SIG-M5 treated with dmso at 0.1 percent for 504 hours (cell line): ENCODE data around the gene RNF148.
"Not testable (repeated sequence)": the region's sequence is repeated elsewhere in the genome, so short reads cannot be mapped to it uniquely, and the experiment has no call there.

Experiments
- DNase-seq: peaks from one replicate; lab custom pipeline; 2025; ENCODE audit not compliant: unreplicated experiment; lab: John Stamatoyannopoulos, UW

RNF148 gene

GRCh38 chr7:122691569-122692235, 11.0 kb downstream of the RNF148 start:
- DNase-seq = no peak

- no peak for DNase-seq
These were observed 13.2 kb downstream of the RNF148 start for GRCh38 chr7:122689346-122690109.

GRCh38 chr7:122688400-122688998, 14.2 kb downstream of the RNF148 start:
- DNase-seq = no peak

- DNase-seq = no peak
These were observed 16.3 kb downstream of the RNF148 start for GRCh38 chr7:122686360-122686878.

GRCh38 chr7:122684504-122684903, 18.2 kb downstream of the RNF148 start:
- DNase-seq = no peak

GRCh38 chr7:122682815-122683550, 19.7 kb downstream of the RNF148 start:
- no peak for DNase-seq

- DNase-seq = not testable (repeated sequence)
These were observed 21.5 kb downstream of the RNF148 start for GRCh38 chr7:122681186-122681585.

- DNase-seq = no peak
These were observed 22.9 kb downstream of the RNF148 start for GRCh38 chr7:122679813-122680212.

- DNase-seq = not testable (repeated sequence)
These were observed 23.4 kb downstream of the RNF148 start for GRCh38 chr7:122679269-122679709.

- no peak for DNase-seq
These were observed 25.6 kb downstream of the RNF148 start for GRCh38 chr7:122677149-122677548.

GRCh38 chr7:122676466-122676865, 26.3 kb downstream of the RNF148 start:
- no peak for DNase-seq

GRCh38 chr7:122675621-122676020, 27.1 kb downstream of the RNF148 start:
- DNase-seq = no peak

GRCh38 chr7:122675011-122675410, 27.7 kb downstream of the RNF148 start:
- DNase-seq = no peak

GRCh38 chr7:122674502-122674901, 28.2 kb downstream of the RNF148 start:
- DNase-seq = no peak

- DNase-seq = no peak
These were observed 28.8 kb downstream of the RNF148 start for GRCh38 chr7:122673951-122674350.

- DNase-seq = no peak
These were observed 30.2 kb downstream of the RNF148 start for GRCh38 chr7:122672536-122672935.

- no peak for DNase-seq
These were observed 39.0 kb downstream of the RNF148 start for GRCh38 chr7:122663733-122664132.

- DNase-seq = no peak
These were observed 43.9 kb downstream of the RNF148 start for GRCh38 chr7:122658856-122659255.

- no peak for DNase-seq
These were observed 49.0 kb downstream of the RNF148 start for GRCh38 chr7:122653685-122654084.

GRCh38 chr7:122652876-122653275, 49.8 kb downstream of the RNF148 start:
- no peak for DNase-seq
